ENCODE data around the gene XCL1. TPM values are rescaled to one million over a fixed set of nuclear protein-coding genes. Genes with fewer than 3 reads are reported as not detected.

Gene XCL1
- polyA plus RNA-seq, 1 experiment, result not detected

DNA sequence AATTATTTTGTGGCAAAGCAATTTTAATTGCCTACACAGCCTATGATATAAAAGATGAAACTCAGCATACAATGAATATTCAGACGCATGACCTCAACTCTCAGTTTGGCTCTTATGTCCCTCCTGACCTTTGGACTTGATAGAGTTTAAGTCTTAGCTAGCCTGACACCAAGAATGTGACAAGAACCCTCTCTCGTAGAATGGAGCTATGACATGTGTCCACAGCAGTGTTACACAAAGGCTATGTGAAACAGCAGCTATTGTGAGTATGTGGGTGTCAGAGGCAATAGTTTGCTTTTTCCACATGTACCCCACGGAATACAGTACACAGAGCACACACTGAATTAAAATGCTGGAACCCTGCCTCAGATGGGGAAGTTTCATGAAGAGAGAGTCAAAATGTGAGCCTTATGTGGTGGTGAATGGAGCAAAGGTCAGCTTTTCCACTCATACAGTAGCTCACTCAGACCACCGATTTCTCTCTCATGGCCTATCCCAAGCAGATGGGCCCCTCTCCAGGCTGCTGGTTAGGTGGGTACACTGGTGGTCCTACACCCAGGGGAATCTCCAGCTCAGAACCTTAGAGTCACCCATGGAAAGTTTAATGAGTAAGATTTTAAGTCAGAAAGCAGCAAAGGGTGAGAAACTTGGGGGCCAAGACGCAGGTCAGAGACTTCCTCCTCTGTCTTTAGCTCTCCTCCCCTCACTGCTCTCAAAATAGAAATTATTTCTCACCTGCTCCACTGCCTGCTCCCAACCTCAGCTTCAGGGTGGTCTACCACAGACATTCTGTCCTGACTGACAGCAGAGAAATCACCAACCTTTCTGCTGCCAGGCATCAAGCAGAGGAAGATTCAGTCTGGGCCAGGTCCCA is 22.5 kb upstream of the XCL1 start:
- TF ChIP-seq, protein P1, sequence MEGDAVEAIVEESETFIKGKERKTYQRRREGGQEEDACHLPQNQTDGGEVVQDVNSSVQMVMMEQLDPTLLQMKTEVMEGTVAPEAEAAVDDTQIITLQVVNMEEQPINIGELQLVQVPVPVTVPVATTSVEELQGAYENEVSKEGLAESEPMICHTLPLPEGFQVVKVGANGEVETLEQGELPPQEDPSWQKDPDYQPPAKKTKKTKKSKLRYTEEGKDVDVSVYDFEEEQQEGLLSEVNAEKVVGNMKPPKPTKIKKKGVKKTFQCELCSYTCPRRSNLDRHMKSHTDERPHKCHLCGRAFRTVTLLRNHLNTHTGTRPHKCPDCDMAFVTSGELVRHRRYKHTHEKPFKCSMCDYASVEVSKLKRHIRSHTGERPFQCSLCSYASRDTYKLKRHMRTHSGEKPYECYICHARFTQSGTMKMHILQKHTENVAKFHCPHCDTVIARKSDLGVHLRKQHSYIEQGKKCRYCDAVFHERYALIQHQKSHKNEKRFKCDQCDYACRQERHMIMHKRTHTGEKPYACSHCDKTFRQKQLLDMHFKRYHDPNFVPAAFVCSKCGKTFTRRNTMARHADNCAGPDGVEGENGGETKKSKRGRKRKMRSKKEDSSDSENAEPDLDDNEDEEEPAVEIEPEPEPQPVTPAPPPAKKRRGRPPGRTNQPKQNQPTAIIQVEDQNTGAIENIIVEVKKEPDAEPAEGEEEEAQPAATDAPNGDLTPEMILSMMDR (IDR thresholded peaks at IDR 0.05; ENCODE audit: insufficient read depth, low read depth, low read length), result no peak
- DNase-seq (ENCODE audit: low read depth), result no peak
- Histone ChIP-seq H3K27me3 (ENCODE audit: control insufficient read depth, insufficient read depth, low read length) (no peaks in the 10 kb centered on the region), H3K4me3 (ENCODE audit: low read depth, low read length) (no peak overlapping the region), H3K36me3 (ENCODE audit: control insufficient read depth, insufficient read depth, low read length) (no peaks in the 10 kb centered on the region)
- POLR2A ChIA-PET, result no interaction called here
- CTCF ChIA-PET, result interaction anchor here (0.7 to 1.2 kb wide), 3 partner anchors 8 to 115 kb away, joined by 3 read pairs; no protein-coding TSS in a partner anchor

DNA sequence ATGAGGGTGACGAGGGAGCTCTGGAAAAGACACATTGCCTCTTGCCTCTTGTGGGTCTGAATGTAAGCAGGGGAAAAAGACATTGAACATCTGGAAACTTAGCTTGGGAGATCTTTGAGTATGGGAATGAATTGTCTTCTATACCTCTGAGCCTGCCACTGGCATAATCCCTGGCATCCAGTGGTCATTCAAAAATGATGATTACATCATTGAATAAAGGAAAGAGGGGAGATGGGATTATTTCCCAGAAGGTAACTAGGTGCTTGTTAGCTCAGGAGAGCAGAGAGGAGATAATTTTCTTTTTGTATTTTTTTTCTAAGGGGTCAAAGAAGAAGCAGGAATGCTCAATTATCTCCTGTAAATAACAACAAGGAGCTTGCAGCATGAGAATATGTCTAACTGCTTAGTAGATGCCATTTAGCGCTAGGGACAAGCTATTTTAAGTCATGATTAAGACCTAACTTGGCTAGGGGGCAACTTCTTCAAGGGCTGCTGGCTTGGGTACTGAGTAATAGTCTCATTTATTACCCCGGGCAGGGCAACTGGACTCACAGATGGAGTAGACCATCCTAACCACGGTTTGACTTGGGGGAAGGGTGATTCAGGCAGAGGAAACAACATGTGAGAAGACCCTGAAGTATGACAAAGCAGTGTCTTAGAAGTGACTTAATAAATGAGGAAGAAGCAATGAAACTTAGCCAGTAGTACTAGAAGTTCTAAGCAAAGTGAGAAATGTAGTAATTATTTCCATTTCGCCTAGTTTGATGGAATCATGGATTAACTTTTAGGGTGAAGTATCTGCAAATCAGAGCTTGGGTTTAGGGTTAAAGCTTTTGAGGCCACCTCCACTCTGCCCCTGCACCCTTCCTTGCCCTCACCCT is 21.6 kb upstream of the XCL1 start:
- ChIA-PET CTCF (interaction anchor here (0.7 to 1.2 kb wide), 3 partner anchors 9 to 116 kb away, joined by 3 read pairs; no protein-coding TSS in a partner anchor), POLR2A (no interaction called here)
- TF ChIP-seq, protein P1 (IDR thresholded peaks at IDR 0.05; ENCODE audit: insufficient read depth, low read depth, low read length), result no peak
- no peak for DNase-seq (ENCODE audit: low read depth)
- H3K36me3 ChIP-seq (ENCODE audit: control insufficient read depth, insufficient read depth, low read length), result no peaks in the 10 kb centered on the region
- H3K4me3 ChIP-seq (ENCODE audit: low read depth, low read length), result no peak overlapping the region
- no peaks in the 10 kb centered on the region for H3K27me3 ChIP-seq (ENCODE audit: control insufficient read depth, insufficient read depth, low read length)

DNA sequence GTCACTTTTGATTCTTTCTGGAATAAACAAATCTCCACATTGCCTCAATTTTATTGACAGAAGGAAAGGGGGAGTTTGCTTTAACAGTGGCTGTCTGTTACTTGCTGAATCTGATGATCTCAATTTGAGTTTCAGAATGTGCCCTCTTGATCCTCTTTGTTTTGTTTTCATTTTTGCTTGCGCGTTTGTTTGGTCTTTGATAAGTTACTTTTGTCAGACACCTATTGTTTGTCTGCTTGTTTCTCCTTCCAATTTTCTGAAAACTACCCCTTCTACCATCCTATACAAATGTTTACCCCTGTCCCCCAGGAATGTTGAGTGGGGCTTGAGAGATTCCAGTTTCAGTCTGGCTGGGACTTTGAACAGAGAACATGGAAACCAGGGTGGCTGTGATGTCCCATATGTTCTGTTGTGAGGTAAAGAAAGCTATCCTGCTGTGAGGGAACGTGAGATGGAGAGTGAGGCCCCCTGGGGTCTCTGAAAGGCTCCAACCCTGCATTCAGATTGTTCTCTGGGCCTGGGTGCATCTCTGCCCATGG is 20.8 kb upstream of the XCL1 start:
- no peaks in the 10 kb centered on the region for H3K36me3 ChIP-seq (ENCODE audit: control insufficient read depth, insufficient read depth, low read length)
- TF ChIP-seq, protein P1 (IDR thresholded peaks at IDR 0.05; ENCODE audit: insufficient read depth, low read depth, low read length), result no peak
- no peak for DNase-seq (ENCODE audit: low read depth)
- ChIA-PET POLR2A (no interaction called here), CTCF (interaction anchor here (0.8 to 1.2 kb wide), 2 partner anchors 9 to 115 kb away, joined by 3 read pairs; no protein-coding TSS in a partner anchor)
- H3K27me3 ChIP-seq (ENCODE audit: control insufficient read depth, insufficient read depth, low read length), result no peaks in the 10 kb centered on the region
- no peak overlapping the region for H3K4me3 ChIP-seq (ENCODE audit: low read depth, low read length)

DNA sequence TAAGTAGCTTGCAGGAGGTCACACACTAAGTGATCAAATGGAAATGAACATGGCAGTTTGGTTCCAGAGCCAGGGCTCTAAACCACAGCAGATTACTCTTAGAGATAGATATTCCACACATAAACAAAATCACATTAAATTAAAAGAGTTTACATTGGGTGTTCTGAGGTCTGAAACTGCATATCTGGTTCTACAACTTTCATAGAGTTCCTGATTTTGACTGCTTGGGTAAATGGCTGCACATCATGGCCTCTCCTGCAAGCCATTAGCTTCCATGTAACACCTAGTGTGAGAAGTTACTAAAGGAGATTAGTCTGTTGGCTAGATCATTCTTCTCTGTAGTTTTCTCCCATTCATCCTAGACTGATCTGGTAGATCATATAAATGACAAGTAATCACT is 19.8 kb upstream of the XCL1 start:
- TF ChIP-seq, protein P1 (IDR thresholded peaks at IDR 0.05; ENCODE audit: insufficient read depth, low read depth, low read length), result no peak
- POLR2A ChIA-PET, result no interaction called here
- Histone ChIP-seq H3K27me3 (ENCODE audit: control insufficient read depth, insufficient read depth, low read length) (no peaks in the 10 kb centered on the region), H3K4me3 (ENCODE audit: low read depth, low read length) (no peak overlapping the region), H3K36me3 (ENCODE audit: control insufficient read depth, insufficient read depth, low read length) (no peaks in the 10 kb centered on the region)
- CTCF ChIA-PET, result interaction anchor here (0.7 kb wide), 1 partner anchor 117 kb away, joined by 3 read pairs; no protein-coding TSS in a partner anchor
- DNase-seq (ENCODE audit: low read depth), result no peak

Data from BJ (cell line).